DMS53 (cell line): ENCODE measurements around the gene PCDHA6.
"Not testable (repeated sequence)": the region's sequence is repeated elsewhere in the genome, so short reads cannot be mapped to it uniquely, and the experiment has no call there.

ENCODE experiments used
- DNase-seq: peaks from one replicate; lab custom pipeline; 2025; lab: John Stamatoyannopoulos, UW

PCDHA6 gene

DNA sequence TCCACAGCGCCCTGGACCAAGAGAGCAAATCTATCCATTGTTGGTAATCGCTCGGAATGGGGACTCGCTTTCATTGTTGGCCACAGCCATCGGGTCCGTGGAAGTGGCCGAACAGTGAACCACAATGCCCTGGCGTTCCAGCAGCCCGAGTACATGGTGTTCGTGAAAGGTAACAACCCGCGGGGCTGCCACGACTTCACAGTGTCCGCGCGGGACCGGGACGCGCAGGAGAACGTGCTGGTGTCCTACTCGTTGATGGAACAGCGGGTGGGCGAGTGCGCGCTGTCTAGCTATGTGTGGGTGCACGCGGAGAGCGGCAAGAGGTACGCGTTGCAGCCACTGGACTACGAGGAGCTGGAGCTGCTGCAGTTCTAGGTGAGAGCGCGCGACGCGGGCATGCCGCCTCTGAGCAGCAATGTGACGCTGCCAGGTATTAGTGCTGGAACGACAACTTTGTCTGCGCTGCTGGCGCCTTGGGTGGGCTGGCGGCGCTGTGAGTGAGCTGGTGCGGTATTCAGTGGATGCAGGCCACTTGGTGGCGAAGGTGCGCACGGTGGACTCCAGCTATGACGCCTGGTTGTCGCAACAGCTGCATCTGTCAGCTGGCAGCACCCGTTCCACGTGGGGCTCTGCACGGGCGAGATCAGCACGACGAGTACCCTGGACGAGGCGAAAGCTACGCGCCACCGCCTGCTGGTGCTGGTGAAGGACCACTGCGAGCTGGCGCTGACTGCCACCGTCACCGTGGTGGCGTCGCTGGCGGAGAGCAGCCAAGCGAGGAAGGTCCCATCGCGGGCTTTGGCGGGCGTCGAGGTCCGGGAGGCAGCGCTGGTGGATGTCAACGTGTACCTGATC is 34.9 kb downstream of the PCDHA6 start:
- DNase-seq: no peak

DNA sequence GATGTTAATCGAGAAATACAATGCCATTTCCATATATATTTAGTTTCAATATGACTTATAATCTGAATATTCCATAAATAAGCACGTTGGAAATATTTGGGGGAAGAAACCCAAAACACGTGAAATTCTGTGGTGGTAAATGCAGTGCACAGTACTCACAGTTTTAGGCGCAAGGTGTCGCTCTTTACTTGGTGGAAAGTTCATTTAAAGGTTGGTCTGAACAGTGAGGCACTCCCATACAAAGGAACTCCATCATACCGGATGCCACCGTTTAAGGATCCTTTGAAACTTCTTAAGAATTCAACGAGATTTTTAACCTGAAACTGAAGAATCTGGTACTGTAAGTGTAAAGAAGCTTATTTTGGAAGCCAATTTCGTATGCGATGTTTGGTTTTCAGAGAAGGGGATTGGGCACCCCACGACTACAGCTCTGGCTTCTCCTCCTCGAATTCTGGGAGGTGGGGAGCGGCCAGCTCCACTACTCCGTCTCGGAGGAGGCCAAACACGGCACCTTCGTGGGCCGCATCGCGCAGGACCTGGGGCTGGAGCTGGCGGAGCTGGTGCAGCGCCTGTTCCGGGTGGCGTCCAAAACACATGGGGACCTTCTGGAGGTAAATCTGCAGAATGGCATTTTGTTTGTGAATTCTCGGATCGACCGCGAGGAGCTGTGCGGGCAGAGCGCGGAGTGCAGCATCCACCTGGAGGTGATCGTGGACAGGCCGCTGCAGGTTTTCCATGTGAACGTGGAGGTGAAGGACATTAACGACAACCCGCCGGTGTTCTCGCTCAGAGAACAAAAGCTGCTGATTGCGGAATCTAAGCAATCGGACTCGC is 41.2 kb downstream of the PCDHA6 start, which contains the start of gene PCDHA11:
TSS of gene PCDHA11 (plus strand) at position 237 of the 834 bp plus-strand sequence. CDS start at position 384, 147 bp downstream.
- peak; percentile 84 for DNase-seq

DNA sequence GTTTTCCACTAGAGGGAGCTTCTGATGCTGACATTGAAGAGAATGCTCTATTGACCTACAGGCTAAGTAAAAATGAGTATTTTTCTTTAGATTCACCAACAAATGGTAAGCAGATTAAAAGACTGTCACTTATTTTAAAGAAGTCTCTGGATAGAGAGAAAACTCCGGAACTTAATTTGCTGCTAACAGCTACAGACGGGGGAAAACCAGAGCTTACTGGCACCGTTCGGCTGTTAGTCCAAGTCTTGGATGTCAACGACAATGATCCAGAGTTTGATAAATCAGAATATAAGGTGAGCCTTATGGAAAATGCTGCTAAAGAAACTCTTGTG is 41.8 kb downstream of the PCDHA6 start:
- DNase-seq: no peak

DNA sequence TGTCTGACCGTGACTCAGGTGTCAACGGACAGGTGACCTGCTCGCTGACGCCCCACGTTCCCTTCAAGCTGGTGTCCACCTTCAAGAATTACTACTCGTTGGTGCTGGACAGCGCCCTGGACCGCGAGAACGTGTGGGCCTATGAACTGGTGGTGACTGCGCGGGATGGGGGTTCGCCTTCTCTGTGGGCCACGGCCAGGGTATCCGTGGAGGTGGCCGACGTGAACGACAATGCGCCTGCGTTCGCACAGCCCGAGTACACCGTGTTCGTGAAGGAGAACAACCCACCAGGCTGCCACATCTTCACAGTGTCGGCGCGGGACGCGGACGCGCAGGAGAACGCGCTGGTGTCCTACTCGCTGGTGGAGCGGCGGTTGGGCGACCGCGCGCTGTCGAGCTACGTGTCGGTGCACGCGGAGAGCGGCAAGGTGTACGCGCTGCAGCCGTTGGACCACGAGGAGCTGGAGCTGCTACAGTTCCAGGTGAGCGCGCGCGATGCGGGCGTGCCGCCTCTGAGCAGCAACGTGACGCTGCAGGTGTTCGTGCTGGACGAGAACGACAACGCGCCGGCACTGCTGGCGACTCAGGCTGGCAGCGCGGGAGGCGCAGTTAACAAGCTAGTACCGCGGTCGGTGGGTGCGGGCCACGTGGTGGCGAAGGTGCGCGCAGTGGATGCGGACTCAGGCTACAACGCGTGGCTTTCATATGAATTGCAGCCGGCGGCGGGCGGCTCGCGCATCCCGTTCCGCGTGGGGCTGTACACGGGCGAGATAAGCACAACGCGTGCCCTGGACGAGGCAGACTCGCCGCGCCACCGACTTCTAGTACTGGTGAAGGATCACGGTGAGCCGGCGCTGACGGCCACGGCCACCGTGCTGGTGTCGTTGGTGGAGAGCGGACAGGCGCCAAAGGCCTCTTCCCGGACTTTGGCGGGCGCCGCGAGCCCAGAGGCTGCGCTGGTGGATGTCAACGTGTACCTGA is 42.8 kb downstream of the PCDHA6 start:
- no peak for DNase-seq

DNA sequence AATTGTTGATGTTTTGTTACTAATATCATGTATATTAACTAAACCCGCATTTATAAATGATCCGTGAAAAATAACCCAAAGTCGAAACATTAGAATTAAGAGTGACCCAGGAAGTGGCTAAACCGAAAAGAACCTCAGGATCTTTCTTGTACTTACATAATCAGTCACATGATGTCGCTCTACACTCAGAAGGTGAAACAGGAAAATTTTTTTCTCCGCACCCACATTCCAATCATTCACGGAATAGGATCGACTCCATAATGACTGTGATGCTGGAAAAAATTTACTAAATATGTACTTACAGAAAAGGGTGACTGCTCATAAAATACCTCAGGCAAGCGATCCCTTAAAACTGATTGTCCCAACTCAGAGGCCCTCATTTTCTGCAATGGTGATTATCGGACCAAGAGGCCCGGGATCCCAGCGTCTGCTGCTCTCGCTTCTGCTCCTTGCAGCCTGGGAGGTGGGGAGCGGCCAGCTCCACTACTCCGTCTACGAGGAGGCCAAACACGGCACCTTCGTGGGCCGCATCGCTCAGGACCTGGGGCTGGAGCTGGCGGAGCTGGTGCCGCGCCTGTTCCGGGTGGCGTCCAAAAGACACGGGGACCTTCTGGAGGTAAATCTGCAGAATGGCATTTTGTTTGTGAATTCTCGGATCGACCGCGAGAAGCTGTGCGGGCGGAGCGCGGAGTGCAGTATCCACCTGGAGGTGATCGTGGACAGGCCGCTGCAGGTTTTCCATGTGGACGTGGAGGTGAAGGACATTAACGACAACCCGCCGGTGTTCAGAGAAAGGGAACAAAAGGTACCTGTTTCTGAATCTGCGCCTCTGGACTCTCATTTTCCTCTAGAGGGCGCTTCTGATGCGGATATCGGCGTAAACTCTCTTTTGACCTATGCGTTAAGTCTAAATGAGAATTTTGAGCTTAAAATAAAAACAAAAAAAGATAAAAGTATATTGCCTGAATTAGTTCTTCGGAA is 47.6 kb downstream of the PCDHA6 start, which contains the start of gene PCDHA12:
TSS of gene PCDHA12 (plus strand) at position 224 of the 981 bp plus-strand sequence. CDS start at position 389, 165 bp downstream.
- peak; percentile 76 for DNase-seq

DNA sequence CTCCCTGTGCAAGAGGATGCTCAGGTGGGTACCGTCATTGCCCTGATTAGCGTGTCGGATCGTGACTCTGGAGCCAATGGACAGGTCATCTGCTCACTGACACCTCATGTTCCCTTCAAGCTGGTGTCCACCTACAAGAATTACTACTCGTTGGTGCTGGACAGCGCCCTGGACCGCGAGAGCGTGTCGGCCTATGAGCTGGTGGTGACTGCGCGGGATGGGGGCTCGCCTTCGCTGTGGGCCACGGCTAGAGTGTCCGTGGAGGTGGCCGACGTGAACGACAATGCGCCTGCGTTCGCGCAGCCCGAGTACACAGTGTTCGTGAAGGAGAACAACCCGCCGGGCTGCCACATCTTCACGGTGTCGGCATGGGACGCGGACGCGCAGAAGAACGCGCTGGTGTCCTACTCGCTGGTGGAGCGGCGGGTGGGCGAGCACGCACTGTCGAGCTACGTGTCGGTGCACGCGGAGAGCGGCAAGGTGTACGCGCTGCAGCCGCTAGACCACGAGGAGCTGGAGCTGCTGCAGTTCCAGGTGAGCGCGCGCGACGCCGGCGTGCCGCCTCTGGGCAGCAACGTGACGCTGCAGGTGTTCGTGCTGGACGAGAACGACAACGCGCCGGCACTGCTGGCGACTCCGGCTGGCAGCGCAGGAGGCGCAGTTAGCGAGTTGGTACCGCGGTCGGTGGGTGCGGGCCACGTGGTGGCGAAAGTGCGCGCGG is 48.9 kb downstream of the PCDHA6 start:
- DNase-seq: not testable (repeated sequence)

DNA sequence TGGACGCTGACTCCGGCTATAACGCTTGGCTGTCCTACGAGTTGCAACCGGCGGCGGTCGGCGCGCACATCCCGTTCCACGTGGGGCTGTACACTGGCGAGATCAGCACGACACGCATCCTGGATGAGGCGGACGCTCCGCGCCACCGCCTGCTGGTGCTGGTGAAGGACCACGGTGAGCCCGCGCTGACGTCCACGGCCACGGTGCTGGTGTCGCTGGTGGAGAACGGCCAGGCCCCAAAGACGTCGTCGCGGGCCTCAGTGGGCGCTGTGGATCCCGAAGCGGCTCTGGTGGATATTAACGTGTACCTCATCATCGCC is 49.5 kb downstream of the PCDHA6 start:
- no peak for DNase-seq
